ENCODE results near the gene RAB2B. TPM values are rescaled to one million over a fixed set of nuclear protein-coding genes. Genes with fewer than 3 reads are reported as not detected.

Gene RAB2B
- 22.6 TPM for total RNA-seq
- long read RNA-seq, partial matches to known transcripts, result 0 of 12 reads
- long read RNA-seq, other reads (novel, unspliced or antisense), result 12 of 12 reads

- intact Hi-C loops (cut with DNase I), result loop anchor here (1.0 to 5.0 kb wide), 2 partner anchors 21 to 35 kb away; partner anchors contain the start of genes CHD8 and METTL3
- DNase-seq (ENCODE audit: low spot score), result peak; percentile 98
Measured at GRCh38 chr14:21476925-21477681, at the start of gene RAB2B, which contains the start of gene TOX4. RAB2B (minus strand) TSS chr14:21476959; CDS start chr14:21476872, 87 bp downstream. TOX4 (plus strand) TSS chr14:21477195; CDS start chr14:21477279, 84 bp downstream.

- DNase-seq (ENCODE audit: low spot score), result peak; percentile 84
- intact Hi-C loops (cut with DNase I), result no loop called here
Measured at GRCh38 chr14:21525962-21526671, 49.4 kb upstream of the RAB2B start, which contains the start of gene SALL2. SALL2 (minus strand) TSS chr14:21526346; CDS start chr14:21526127, 219 bp downstream.

- intact Hi-C loops (cut with DNase I), result no loop called here
- no peak for DNase-seq (ENCODE audit: low spot score)
Measured at GRCh38 chr14:21525571-21525961, 48.8 kb upstream of the RAB2B start.

DNA sequence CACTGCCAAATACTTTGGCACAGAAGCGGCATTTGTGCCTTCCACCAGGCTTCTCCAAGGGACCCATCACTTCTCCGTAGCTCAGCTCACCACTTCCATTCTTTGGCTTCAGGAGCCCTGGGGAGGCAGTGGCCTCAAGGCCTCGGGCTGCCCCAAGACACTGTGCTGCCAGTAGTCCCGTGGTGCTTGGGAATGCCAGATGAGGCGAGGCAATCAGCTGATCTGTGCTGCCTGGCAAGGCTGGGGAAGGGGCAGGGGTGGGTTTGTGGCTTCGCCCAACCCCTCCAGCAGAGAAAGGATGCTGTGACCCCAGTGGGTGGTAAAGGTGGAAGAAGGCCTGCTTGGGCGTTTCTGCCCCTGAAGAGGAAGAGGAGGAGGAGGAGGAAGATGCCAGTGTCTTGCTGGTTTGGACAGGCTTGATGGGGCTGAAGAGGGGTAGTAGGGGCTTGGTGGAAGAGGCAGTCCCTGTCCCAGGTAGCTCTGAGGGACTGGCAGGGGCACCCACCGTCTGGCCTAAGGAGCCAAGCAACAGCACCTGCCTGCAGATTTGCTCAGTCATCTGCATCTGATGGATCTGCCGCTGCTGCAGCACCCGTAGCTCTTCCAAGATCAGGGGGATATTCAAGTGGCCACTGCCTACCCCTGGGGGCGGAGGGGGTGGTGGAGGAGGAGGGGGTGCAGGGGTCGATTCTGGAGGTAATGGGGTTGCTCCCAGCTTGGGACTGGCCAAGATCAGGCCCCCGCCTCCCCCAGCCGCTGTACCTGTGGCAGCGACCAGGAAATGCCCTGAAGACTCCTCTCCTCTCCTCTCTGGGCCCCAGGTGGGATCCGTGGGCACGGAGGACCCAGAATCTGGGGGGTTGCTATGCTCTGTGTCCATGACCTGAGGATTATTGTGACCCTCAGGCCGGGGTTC is 48.1 kb upstream of the RAB2B start:
- DNase-seq (ENCODE audit: low spot score), result no peak
- intact Hi-C loops (cut with DNase I), result no loop called here

DNA sequence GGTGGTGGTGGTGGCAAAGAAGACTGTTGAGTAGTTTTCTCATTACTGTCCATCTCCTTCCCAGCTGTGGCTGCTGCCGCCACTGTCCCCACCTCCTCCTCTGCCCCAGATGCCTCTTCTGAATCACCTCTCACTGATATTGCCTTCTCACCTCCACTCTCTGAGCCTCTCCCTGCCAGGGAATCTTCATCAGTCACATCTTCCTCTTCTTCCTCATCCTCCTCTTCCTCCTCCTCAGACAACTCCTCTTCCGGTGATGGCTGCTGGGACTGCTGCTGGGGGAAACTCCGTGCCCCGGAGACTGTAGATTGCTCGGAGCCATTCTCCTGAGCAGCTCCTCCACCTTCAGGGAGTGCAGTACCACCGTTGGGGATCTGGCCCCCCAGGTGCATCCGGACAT is 46.4 kb upstream of the RAB2B start:
- intact Hi-C loops (cut with DNase I), result no loop called here
- DNase-seq (ENCODE audit: low spot score), result no peak

GRCh38 chr14:21521501-21521900 is 44.7 kb upstream of the RAB2B start:
- intact Hi-C loops (cut with DNase I), result no loop called here
- DNase-seq (ENCODE audit: low spot score), result no peak

- no peak for DNase-seq (ENCODE audit: low spot score)
- intact Hi-C loops (cut with DNase I), result no loop called here
Measured at GRCh38 chr14:21520767-21521166, 44.0 kb upstream of the RAB2B start.

GRCh38 chr14:21518725-21519124 is 42.0 kb upstream of the RAB2B start:
- DNase-seq (ENCODE audit: low spot score), result no peak
- intact Hi-C loops (cut with DNase I), result no loop called here

DNA sequence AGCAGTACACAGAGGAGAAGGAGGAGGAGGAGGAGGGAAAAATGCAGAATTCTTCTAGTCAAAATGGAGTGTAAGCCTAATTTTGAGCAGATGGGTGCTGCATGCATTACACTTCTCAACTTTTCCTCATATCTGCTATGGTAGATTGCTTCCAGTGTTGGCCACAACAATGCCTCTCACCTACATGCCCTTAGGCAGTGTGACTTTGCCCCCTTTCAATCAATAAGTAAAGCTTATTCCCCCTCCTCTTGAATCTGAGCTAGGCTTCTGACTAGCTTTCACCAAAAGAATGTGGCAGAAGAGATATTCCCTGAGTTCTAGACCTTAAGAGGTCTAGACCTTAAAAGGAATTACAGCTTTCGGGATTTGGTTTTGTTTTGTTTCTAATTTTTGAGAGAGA is 37.6 kb upstream of the RAB2B start:
- intact Hi-C loops (cut with DNase I), result loop anchor here (5.0 kb wide), 1 partner anchor 37 kb away; the partner anchor contains the start of genes RAB2B and TOX4
- DNase-seq (ENCODE audit: low spot score), result no peak

- DNase-seq (ENCODE audit: low spot score), result peak; percentile 98
- intact Hi-C loops (cut with DNase I), result loop anchor here (5.0 kb wide), 1 partner anchor 34 kb away; the partner anchor contains the start of genes RAB2B and TOX4
Measured at GRCh38 chr14:21510735-21511657, 34.2 kb upstream of the RAB2B start, which contains the start of gene METTL3. METTL3 (minus strand) TSS chr14:21511340; CDS start chr14:21511223, 117 bp downstream.

GRCh38 chr14:21509432-21510143 is 32.8 kb upstream of the RAB2B start:
- no peak for DNase-seq (ENCODE audit: low spot score)
- intact Hi-C loops (cut with DNase I), result loop anchor here (5.0 kb wide), 1 partner anchor 32 kb away; the partner anchor contains the start of genes RAB2B and TOX4

DNA sequence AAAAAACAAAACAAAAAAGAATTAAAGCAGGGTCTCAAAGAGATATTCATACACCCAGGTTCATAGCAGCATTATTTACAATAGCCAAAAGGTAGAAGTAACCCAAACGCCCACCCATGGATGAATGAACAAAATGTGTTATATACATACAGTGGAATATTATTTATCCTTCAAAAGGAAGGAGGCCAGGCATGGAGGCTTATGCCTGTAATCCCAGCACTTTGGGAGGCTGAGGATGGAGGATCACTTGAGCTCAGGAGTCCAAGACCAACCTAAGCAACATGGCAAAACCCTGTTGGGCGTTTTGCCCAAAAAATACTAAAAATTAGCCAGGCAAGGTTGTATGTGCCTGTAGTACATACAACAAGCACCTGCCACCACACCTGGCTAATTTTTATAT is 29.8 kb upstream of the RAB2B start:
- DNase-seq (ENCODE audit: low spot score), result no peak
- intact Hi-C loops (cut with DNase I), result no loop called here

DNA sequence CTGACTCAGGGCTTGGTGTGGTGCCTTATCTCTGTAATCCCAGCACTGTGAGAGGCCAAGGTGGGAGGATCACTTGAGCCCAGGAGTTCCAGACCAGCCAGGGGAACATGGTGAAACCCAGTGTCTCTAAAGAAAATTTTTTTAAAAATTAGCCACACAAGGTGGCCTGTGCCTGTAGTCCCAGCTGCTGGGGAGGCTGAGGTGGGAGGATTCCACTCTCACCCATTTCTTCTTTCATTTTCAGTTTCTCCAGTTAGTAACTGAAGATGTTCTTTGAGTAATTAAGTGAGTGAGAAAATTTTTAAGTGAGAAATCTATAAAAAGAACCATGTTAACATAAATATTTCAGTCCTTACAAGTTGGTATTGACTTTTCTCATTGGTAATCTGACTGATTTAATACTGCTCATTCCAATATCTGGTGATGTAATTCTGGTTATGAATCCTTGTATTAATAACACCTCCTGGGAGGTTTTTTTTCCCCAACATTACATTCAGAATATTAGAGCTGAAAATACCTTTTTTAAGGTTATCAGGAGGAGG is 28.3 kb upstream of the RAB2B start:
- DNase-seq (ENCODE audit: low spot score), result no peak
- intact Hi-C loops (cut with DNase I), result no loop called here

GRCh38 chr14:21503376-21503775 is 26.6 kb upstream of the RAB2B start:
- intact Hi-C loops (cut with DNase I), result loop anchor here (5.0 kb wide), 1 partner anchor 54 kb away; no protein-coding TSS in a partner anchor
- no peak for DNase-seq (ENCODE audit: low spot score)

- no peak for DNase-seq (ENCODE audit: low spot score)
- intact Hi-C loops (cut with DNase I), result loop anchor here (5.0 kb wide), 1 partner anchor 56 kb away; no protein-coding TSS in a partner anchor
Measured at GRCh38 chr14:21501568-21501967, 24.8 kb upstream of the RAB2B start.

- intact Hi-C loops (cut with DNase I), result no loop called here
- DNase-seq (ENCODE audit: low spot score), result no peak
Measured at GRCh38 chr14:21498540-21499526, 22.1 kb upstream of the RAB2B start.
